AG04450 (cell line): ENCODE data around the gene CHRD. TPM values are rescaled to one million over a fixed set of nuclear protein-coding genes. Genes with fewer than 3 reads are reported as not detected.
"Not testable (repeated sequence)": the region's sequence is repeated elsewhere in the genome, so short reads cannot be mapped to it uniquely, and the experiment has no call there.

Source experiments
- CTCF ChIA-PET: fragments of 300-600, 350-600 bp; formaldehyde crosslinking; extraction: SDS; loops from one replicate; lab custom pipeline; 2022; ENCODE audit warnings: antibody characterized with exemption, inconsistent platforms; lab: Charles Lee
- POLR2A ChIA-PET: fragments of 350-600 bp; formaldehyde crosslinking; extraction: SDS; loops from one replicate; lab custom pipeline; 2021; ENCODE audit warnings: antibody characterized with exemption, inconsistent platforms; lab: Yijun Ruan, JAX
- DNase-seq: peaks from one replicate; pipeline ENCODE4 v3.0.0-alpha.2; 2011; ENCODE audit warnings: low read depth, low spot score
- H3K27ac ChIP-seq: one replicate; pipeline ENCODE4 v1.5.1; 2012; ENCODE audit warnings: low read depth, low read length, control low read depth
- H3K27me3 ChIP-seq: one replicate; pipeline ENCODE4 v1.6.0; 2012; ENCODE audit warnings: low read length; ENCODE audit not compliant: control insufficient read depth, insufficient read depth
- H3K4me3 ChIP-seq: 2 replicates; pipeline ENCODE4 v1.5.1; 2011; ENCODE audit warnings: mild to moderate bottlenecking, low read depth, low read length, control low read depth
- H3K9me3 ChIP-seq: 2 replicates; pipeline ENCODE4 v1.5.1; 2012; ENCODE audit warnings: low read length; ENCODE audit not compliant: control insufficient read depth, insufficient read depth
- polyA plus RNA-seq: library from polyadenylated mRNA; depleted of rRNA; stranded (reverse); fragments of >200 nt; gene quantifications from 2 replicates; pipeline ENCODE4 v1.2.3, GENCODE V29; 2011; rRNA removed
- TF ChIP-seq, protein P1 (sequence below): IDR thresholded peaks from 2 replicates; pipeline ENCODE4 v1.5.1; 2011; ENCODE audit warnings: low read depth, low read length, control low read depth, inconsistent platforms

Gene CHRD
- polyA plus RNA-seq, 1 experiment = 0.12 TPM

DNA sequence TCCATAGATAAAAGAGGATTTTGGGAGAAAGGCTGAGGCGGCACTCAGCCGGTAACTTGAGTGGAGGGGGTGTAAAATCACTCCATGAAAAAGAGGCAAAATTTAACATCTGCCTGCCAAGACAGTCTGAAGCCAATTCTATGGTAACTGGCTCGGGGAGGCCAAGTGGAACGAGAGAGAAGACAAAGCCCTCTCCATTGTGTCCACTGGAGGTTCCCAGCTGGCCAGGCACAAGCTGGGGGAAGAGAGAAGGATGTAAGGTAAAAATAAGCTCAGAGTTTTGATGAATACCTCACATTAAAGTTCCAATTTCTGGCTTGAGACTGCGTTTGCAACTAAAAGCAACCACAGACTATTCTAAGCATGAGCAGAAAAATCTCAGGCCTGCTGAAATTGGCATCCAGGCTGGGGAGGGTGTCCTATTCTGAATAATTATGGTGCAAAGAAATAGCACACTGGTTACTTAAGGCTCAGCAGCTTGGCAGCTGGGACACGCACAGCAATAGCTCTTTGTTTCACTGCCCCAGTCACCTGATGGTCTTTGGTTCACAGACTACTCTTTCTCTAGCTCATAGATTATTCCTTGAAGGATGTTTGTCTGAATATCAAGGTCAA is 48.8 kb downstream of the CHRD start:
- H3K27ac ChIP-seq = no peak overlapping the region
- TF ChIP-seq, protein P1, sequence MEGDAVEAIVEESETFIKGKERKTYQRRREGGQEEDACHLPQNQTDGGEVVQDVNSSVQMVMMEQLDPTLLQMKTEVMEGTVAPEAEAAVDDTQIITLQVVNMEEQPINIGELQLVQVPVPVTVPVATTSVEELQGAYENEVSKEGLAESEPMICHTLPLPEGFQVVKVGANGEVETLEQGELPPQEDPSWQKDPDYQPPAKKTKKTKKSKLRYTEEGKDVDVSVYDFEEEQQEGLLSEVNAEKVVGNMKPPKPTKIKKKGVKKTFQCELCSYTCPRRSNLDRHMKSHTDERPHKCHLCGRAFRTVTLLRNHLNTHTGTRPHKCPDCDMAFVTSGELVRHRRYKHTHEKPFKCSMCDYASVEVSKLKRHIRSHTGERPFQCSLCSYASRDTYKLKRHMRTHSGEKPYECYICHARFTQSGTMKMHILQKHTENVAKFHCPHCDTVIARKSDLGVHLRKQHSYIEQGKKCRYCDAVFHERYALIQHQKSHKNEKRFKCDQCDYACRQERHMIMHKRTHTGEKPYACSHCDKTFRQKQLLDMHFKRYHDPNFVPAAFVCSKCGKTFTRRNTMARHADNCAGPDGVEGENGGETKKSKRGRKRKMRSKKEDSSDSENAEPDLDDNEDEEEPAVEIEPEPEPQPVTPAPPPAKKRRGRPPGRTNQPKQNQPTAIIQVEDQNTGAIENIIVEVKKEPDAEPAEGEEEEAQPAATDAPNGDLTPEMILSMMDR = no peak
- no peaks in the 10 kb centered on the region for H3K9me3 ChIP-seq
- ChIA-PET POLR2A (no interaction called here), CTCF (interaction anchor here (1.0 to 1.2 kb wide), 2 partner anchors 11 to 85 kb away, joined by 4 to 7 read pairs; no protein-coding TSS in a partner anchor)
- DNase-seq = no peak
- peaks cover 14% of the 10 kb centered on the region for H3K27me3 ChIP-seq
- no peak overlapping the region for H3K4me3 ChIP-seq

DNA sequence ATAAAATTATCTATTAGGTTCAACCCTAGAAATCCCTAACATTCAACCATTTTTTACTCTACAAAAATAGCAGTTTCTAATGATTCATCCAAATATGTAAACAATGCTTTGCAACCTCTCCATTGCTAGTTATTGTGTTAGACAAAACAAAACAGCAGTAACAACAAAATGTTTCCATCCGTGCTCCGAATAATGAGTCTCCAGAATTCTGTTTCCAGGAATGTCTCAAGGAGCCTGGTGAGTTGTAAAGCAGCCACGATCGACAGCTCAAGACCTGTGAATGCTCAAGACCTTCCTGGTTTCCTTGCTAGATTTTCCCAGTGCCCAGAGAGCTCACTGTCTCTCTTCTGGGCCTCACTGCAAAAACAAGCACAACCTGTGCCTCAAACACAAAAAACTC is 49.9 kb downstream of the CHRD start:
- CTCF ChIA-PET = no interaction called here

DNA sequence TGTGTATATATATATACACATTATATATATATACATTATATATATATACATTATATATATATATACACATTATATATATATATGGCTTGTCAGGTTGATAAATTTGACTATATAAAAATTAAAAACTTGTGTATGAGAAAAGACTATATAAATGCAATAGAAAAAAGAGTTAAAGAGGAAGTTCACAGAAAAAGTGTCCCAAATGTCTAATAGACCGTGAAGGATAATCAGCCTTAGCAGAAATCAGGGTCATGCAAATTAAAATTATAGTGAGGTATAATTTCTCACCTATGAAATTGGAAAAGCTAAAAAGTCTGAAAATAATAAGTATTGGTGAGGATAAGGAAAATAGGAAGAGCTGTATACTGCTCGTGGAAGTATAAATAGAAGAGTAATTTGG is 51.1 kb downstream of the CHRD start:
- CTCF ChIA-PET = no interaction called here
- TF ChIP-seq, protein P1 = no peak
- Histone ChIP-seq H3K27ac (no peak overlapping the region), H3K27me3 (peaks cover 13% of the 10 kb centered on the region), H3K9me3 (no peaks in the 10 kb centered on the region), H3K4me3 (no peak overlapping the region)
- no peak for DNase-seq
- POLR2A ChIA-PET = no interaction called here

More for the DNA sequence above, 49.9 kb downstream of the CHRD start:
- POLR2A ChIA-PET = no interaction called here
- Histone ChIP-seq H3K9me3 (no peaks in the 10 kb centered on the region), H3K27me3 (peaks cover 14% of the 10 kb centered on the region), H3K27ac (no peak overlapping the region), H3K4me3 (no peak overlapping the region)
- no peak for DNase-seq
- TF ChIP-seq, protein P1 = no peak

DNA sequence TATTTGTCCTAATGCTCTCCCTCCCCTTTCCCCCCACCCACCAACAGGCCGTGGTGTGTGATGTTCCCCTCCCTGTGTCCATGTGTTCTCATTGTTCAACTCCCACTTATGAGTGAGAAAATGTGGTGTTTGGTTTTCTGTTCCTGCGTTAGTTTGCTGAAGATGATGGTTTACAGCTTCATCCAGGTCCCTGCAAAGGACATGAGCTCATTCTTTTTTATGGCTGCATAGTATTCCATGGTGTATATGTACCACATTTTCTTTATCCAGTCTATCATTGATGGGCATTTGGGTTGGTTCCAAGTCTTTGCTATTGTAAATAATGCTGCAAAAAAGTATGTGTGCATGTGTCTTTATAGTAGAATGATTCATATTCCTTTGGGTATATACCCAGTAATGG is 53.3 kb downstream of the CHRD start:
- CTCF ChIA-PET, H3K27ac ChIP-seq, H3K9me3 ChIP-seq, POLR2A ChIA-PET, DNase-seq, H3K4me3 ChIP-seq, H3K27me3 ChIP-seq: not testable (repeated sequence)

DNA sequence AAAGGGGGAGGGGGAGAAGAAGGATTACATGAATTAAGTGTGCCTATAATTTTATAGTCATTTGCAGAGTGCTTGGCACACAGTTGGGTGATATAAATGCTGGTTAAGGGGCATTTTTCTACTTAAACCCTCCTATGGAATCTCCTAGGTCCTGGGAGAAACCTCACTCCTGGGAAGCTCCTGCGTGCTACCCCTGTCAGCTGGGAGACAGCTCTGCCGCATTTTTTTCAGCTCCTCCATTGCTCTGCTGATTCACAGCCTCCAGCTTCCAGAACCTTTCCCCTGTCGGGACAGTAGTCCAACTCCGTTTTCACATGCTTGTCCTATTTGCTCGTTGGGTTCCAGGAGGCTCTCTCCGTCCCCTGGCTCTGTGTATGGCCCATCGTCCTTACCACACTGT is 59.2 kb downstream of the CHRD start:
- ChIA-PET CTCF (interaction anchor here (1.1 kb wide), 1 partner anchor 75 kb away, joined by 5 read pairs; no protein-coding TSS in a partner anchor), POLR2A (no interaction called here)
- H3K4me3 ChIP-seq = no peak overlapping the region
- TF ChIP-seq, protein P1 = no peak
- peaks cover 3% of the 10 kb centered on the region; the same call in 1 of the 2 replicates for H3K9me3 ChIP-seq
- peaks cover 7% of the 10 kb centered on the region for H3K27me3 ChIP-seq
- DNase-seq = no peak
- H3K27ac ChIP-seq = no peak overlapping the region

Other genes starting within 250 kb of the CHRD start
- gene EIF2B5, start 244.7 kb upstream of the CHRD start, polyA plus RNA-seq = 28.8 and 29.8 TPM in 2 replicates
- 29.7 and 37.8 TPM in 2 replicates for gene DVL3, start 224.7 kb upstream of the CHRD start, polyA plus RNA-seq
- 963 and 1,068 TPM in 2 replicates for gene AP2M1, start 205.2 kb upstream of the CHRD start, polyA plus RNA-seq
- 43.1 and 50.0 TPM in 2 replicates for gene ABCF3, start 193.9 kb upstream of the CHRD start, polyA plus RNA-seq
- gene VWA5B2, start 150.5 kb upstream of the CHRD start, polyA plus RNA-seq = not detected in 2 replicates
- gene ALG3, start 131.1 kb upstream of the CHRD start, polyA plus RNA-seq = 35.6 and 44.5 TPM in 2 replicates
- 3.2 and 4.0 TPM in 2 replicates for gene EEF1AKMT4, start 130.4 kb upstream of the CHRD start, polyA plus RNA-seq
- gene CAMK2N2, start 118.5 kb upstream of the CHRD start, polyA plus RNA-seq = 0.07 and 0.27 TPM in 2 replicates
- gene ECE2, start 104.0 kb upstream of the CHRD start, polyA plus RNA-seq = not detected in 2 replicates
- gene PSMD2, start 80.8 kb upstream of the CHRD start, polyA plus RNA-seq = 318 and 363 TPM in 2 replicates
- 191 and 224 TPM in 2 replicates for gene EIF4G1, start 65.4 kb upstream of the CHRD start, polyA plus RNA-seq
- 8.5 and 9.3 TPM in 2 replicates for gene FAM131A, start 42.5 kb upstream of the CHRD start, polyA plus RNA-seq
- 1.7 and 2.1 TPM in 2 replicates for gene CLCN2, start 18.4 kb upstream of the CHRD start, polyA plus RNA-seq
- gene POLR2H, start 18.3 kb upstream of the CHRD start, polyA plus RNA-seq = 81.2 and 94.4 TPM in 2 replicates
- gene THPO, start 1.8 kb upstream of the CHRD start, polyA plus RNA-seq = 0.06 TPM in 1 of 2 replicates, not detected in the other
- 1.9 TPM in 2 replicates for gene EPHB3, start 181.7 kb downstream of the CHRD start, polyA plus RNA-seq